OCI-LY1 (cell line): ENCODE measurements around the gene GOLGA8M.
"Not testable (repeated sequence)": the region's sequence is repeated elsewhere in the genome, so short reads cannot be mapped to it uniquely, and the experiment has no call there.

Experiments used
- EZH2 ChIP-seq: fragments of 200-600 bp; sonication (generic), shearing (Covaris generic); IDR thresholded peaks from 2 replicates; pipeline ENCODE4 v1.8.0; 2017; ENCODE audit warnings: borderline replicate concordance, mixed run types, mild to moderate bottlenecking, antibody characterized with exemption, low read length, moderate library complexity, mixed read lengths
- TF ChIP-seq, protein P1 (sequence below): fragments of 200-600 bp; sonication (generic), shearing (Covaris generic); IDR thresholded peaks from 2 replicates; pipeline ENCODE4 v1.5.1; 2017; ENCODE audit warnings: mild to moderate bottlenecking, antibody characterized with exemption, low read length, moderate library complexity, mixed read lengths

DNA sequence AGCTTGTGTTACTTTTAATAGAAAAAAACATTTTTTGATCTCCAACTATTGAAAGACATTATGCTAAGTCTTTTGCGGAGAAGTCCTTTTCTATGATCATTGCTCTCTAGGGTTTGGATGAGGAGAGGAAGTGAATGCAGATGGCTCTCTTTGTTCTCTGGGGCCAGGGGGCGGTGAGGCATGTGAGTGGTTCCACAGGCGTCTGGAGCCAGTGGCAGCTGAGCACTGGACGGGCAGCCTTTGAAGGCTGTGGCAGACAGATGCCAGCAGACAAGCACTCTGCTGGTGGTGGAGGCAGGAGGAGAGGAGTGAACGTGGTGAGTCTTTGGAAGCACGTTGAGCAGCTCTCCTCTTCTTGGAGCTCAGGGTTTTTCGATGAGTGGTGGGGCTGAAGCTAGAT lies 51.5 kb downstream of the GOLGA8M start:
- not testable (repeated sequence) for TF ChIP-seq EZH2
- TF ChIP-seq, protein P1, sequence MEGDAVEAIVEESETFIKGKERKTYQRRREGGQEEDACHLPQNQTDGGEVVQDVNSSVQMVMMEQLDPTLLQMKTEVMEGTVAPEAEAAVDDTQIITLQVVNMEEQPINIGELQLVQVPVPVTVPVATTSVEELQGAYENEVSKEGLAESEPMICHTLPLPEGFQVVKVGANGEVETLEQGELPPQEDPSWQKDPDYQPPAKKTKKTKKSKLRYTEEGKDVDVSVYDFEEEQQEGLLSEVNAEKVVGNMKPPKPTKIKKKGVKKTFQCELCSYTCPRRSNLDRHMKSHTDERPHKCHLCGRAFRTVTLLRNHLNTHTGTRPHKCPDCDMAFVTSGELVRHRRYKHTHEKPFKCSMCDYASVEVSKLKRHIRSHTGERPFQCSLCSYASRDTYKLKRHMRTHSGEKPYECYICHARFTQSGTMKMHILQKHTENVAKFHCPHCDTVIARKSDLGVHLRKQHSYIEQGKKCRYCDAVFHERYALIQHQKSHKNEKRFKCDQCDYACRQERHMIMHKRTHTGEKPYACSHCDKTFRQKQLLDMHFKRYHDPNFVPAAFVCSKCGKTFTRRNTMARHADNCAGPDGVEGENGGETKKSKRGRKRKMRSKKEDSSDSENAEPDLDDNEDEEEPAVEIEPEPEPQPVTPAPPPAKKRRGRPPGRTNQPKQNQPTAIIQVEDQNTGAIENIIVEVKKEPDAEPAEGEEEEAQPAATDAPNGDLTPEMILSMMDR = not testable (repeated sequence)
